HG02571 (cell line): ENCODE measurements around the gene ULBP1.
"Not testable (repeated sequence)": the region's sequence is repeated elsewhere in the genome, so short reads cannot be mapped to it uniquely, and the experiment has no call there.

Source experiments
- ATAC-seq: cut with Tn5 transposase; IDR thresholded peaks from one replicate; pipeline ENCODE4 v1.9.1; 2021; ENCODE audit warnings: mild to moderate bottlenecking, moderate library complexity; ENCODE audit not compliant: unreplicated experiment

ULBP1 gene

GRCh38 chr6:150003599-150003998 is 39.9 kb downstream of the ULBP1 start:
- ATAC-seq, result not testable (repeated sequence)

DNA sequence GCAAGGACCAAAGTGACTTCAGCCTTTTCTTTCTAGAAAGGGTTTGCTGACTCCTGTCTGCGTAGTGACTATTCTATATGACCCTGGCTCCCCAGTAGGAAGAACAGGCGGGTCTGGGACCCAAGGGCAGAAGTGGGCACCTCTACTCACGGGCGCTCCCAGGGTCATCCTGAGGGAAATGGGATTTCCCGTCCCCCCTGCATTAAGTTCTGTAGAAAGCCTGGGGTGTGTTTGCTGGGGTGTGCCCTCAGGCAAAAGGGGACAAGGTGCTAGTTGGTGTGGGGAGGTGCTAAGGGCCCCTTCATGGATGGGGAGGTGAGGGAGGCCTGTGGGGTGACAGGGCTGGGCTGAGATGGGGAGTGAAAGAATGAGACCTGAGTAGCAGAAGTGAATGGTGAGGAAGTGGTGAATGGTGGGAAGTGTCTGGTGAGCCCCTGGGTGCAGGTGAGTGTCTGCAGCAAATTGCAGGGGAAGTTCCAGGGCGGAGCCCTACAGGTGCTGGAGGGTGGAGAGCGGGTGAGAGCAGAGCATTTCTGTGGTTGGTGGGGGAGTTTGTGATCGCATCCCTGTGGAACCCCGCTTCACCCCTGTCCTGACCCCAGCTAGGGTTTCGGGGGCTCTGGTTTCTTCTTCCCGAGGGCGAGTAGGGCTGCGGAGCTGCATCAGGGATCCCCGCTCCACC is 40.5 kb downstream of the ULBP1 start:
- ATAC-seq, result peak; percentile 13

DNA sequence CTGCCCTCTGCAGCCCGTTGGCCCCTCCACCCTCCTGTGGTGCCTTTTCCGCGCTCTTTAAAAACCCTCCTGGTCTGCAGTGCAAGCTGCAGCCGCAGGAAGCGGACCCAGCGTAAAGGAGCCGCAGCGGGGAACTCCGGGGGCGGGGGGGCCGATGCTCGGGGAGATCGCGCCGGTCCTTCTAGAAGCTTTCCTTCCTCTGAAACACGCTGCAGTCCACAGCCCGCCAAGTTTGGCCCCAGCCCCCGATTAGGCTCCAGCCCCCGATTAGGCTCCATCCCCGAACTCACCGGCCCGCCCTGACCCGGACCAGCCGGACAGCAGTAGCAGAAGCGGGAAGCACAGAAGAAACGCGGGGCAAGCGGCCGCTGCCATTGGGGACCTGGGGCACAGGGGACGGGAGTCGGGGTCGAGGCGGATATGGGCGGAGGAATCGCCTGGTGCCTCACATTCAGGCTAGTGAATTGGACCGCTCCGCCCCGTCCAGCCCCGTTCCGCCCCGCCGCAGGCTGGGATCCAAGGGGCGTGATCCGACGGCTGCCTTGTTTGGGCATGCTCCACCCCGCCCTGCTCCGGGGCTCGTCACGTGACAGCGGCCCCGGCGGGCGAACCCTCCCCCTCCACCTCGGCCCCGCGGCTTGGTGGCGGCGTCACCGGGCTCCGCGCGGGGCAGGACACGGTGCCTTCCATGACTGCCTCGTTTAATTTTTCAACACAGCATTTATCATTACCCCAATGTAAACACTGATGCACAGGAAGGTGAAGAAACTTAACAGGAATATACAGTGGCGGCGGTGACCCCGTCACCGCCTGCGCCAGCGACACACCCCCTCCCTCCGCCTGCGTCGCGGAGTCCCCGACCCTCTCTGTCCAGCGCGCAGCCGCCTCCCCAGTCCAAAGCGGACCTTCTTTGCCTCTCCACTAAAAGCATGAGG is 41.3 kb downstream of the ULBP1 start:
- ATAC-seq, result peak; percentile 69

GRCh38 chr6:150005761-150006651 is 42.3 kb downstream of the ULBP1 start:
- no peak for ATAC-seq

GRCh38 chr6:150006961-150007464 is 43.3 kb downstream of the ULBP1 start:
- ATAC-seq, result no peak

GRCh38 chr6:150008588-150008987 is 44.8 kb downstream of the ULBP1 start:
- no peak for ATAC-seq

- ATAC-seq, result not testable (repeated sequence)
These were observed 49.4 kb downstream of the ULBP1 start for GRCh38 chr6:150012846-150013784.

GRCh38 chr6:150013785-150014622 is 50.3 kb downstream of the ULBP1 start:
- ATAC-seq, result not testable (repeated sequence)

DNA sequence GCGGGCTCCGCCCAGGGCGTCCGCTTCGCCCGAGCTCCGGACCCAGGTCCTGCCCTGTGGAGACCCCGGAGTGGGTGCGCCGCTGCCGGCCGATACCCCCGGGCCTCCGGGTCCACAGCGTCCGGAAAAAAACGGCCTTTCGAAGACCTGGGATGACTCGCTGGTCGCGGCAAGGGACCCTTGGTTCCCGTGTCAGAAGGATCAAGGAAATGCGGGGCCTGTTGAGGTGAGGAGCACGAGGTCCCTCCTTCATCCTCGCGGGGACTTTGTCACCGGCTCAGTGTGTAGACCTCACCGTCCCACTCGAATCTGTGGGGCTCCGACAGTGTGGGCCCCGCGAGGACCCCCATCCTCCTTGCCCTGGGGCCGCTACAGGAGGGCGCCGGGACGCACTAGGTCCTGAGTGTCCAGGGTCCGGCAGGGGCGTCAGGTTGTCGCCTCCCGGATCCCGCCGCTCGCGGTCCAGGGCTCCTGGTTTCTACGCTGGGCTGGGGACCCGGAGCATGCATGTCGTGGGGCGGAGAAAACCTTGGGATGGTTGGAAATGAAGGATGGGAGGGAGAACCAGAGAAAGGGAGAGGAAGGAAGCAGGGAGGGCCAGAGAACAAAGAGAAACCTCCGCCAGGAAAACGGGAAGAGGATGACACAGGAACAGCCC is 51.0 kb downstream of the ULBP1 start:
- not testable (repeated sequence) for ATAC-seq

DNA sequence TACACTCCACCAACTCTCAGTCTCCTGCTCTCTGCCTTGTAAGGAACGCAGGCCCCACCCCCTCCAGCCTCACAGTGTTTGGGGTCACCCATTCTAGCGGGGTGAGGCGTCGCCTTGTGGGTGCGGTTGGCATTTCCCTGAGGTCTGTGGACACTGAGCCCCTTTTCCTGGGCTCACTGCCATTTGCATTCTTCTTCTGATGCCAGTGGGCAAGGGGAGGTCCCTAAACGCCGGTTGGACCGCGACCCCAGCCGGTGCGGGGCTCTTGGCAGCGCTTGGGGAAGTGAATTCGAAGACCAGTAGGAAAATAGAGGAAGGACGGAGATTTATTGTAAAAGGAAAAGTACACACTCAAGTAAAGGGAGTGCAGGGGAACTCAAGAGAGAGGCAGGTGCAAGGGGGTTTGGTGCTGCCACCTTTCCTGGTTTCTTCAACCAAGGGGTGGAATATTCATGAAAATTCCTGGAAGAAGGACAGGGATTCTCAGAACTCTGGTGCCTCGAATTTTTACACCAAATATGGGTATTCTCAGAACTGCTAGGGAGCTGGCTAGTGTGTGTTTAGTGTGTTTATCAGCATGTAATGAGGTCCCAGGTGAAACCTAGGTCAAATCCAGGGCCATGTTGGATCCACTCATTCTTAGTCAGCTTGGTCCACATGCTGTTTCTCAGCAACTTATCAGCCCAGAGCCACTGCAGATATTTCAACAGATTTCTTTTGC is 51.7 kb downstream of the ULBP1 start:
- not testable (repeated sequence) for ATAC-seq

DNA sequence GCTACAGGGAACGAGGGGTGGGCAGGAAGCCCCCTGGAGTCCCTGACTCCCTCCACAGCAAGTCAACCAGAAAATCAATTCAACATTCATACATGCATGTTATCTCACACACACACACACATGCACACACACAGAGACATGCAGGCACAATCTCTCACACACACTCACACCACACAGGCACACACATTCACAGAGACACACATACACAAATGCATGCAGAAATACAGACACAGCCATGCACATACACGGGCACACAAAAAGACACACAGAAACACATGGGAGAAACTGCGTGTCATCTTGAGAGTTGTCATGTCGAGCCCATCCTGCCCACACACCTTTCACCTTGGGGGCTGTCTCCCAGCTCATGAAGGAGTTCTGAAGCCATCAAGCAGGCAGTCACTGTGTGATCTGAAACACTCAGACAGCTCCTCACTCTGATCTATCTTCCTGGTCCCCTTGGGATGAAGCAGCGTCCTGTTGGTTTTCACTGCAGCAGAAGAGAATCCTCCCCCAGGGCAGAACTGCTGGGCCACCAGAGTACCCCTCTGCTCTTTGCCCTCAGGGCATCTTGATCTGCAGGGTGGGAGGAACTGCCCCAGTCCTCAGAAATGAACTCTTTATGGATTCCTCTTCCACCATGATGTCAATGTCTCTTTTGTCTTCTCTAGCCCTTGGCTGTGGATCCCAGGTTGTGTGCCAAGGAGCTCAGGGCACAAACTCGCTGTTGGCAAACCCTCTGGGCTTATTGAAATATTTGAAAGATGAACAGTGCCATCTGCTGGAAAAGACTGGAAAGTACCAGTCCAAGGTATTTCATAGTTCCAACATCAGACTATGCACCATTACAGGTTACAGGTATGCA is 52.8 kb downstream of the ULBP1 start:
- peak; percentile 75 for ATAC-seq

- not testable (repeated sequence) for ATAC-seq
These were observed 53.4 kb downstream of the ULBP1 start for GRCh38 chr6:150017186-150017521.

GRCh38 chr6:150018846-150019580 is 55.3 kb downstream of the ULBP1 start:
- no peak for ATAC-seq

DNA sequence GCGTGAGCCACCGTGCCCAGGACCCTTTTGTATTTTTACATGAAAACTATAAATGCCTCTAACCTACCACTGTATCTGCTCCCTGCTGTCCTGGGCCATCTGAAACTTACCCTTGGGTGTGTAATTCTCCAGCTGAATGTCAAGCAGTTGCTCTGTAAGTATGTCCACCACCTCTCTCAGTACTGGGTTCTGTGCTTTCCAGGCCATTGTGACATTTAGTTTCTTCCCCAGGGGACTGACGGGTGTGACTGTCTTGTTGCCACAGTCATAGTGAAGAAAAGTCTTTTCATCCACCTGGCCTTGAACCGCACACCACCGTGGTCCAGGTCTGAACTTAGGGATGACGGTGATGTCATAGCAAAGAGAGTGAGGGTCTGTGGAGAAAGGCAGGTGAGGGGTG is 58.1 kb downstream of the ULBP1 start:
- not testable (repeated sequence) for ATAC-seq
